Measurements from ENCODE around the gene GGCX.

GGCX gene

DNA sequence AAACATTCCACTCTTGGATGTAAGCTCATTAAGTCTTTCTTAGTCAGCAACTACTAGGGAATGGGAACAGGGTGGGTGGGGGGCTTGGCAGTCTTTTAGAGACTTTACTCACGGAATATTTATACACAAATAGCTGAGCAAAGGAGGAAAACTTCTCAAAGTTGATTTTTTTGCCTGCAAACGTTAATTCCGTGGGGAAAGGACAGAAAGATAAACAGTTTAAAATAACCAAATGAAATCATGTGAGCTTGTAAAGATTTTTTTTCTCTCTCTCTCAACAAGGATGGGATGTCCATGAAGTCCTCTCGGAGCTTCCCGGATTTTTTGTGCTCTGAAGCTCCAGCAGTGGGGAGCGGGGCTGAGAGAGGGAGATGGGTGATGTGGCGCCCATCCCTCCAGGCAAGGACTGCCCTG is 54.5 kb downstream of the GGCX start:
- no peak for DNase-seq

- DNase-seq = no peak
Observed at GRCh38 chr2:85505551-85506238, 55.6 kb downstream of the GGCX start.

DNA sequence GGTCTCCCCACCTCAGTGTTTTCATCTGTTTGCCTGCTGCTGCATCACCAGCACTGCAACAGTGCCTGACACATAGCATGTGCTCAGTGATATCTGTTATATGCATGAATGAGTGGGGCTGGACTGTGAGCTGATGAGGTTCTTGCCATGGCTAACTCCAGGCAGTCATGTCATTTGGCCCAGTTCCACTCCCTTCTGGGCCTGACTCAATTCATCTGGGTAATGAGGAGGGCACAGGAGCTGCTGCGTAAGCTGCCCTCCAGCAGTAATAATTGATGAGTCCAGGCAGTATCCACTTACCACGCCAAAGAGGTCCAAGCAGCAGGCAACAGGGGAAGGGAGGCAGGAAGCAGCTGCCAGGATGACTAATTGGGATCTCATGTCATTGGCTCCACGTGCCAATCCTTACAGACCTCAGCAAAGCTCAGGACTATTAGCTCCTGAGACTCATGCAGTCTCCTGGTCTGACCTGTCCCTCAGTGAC is 56.5 kb downstream of the GGCX start:
- DNase-seq = peak; percentile 74

DNA sequence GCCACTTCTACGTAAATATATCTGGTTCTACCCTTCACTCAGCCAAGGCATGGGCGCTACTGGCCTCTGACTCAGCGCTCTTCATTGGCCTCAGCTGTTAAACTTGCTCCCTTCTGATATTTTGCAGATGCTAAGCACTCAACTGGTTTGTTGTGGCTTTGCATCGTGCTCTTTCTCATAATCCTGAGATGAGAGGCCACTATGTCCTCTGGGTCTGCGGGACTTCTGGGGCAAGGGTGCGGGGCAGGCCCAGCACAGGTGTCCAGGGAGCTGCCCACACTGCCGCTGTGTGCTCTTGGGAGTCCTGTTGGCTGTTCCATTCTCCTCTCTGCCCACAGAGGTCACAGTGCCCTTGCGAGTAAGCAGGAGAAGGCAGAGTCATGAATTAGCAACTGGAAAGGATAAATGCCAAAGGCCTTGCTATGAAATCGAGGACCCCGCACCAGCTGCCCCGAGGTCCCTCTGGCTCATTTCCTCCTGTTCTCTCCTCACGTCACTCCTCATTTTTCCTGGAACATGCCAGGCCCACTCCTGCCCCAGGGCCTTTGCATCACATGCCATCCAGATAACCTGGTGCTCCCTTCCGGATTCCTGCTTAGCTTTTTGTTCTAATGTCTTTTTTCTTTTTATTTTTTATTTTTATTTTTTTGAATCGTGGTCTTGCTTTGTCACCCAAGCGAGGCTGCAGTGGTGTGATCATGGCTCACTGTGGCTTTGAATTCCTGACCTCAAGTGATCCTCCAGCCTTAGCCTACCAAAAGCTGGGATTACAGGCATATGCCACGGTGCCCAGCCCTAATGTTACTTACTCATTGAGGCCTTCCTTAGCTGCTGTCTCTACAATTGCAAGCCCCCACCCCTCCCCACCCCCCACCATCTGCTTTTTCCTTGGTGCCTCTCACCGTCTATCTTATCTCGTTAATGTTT is 57.2 kb downstream of the GGCX start:
- no peak for DNase-seq

- DNase-seq = no peak
Observed at GRCh38 chr2:85503168-85503850, 58.0 kb downstream of the GGCX start.

- DNase-seq = no peak
Observed at GRCh38 chr2:85502720-85503119, 58.6 kb downstream of the GGCX start.

GRCh38 chr2:85501248-85501647 is 60.0 kb downstream of the GGCX start:
- no peak for DNase-seq

GRCh38 chr2:85497944-85498630 is 63.2 kb downstream of the GGCX start:
- no peak for DNase-seq

- no peak for DNase-seq
Observed at GRCh38 chr2:85496436-85496835, 64.9 kb downstream of the GGCX start.

All from right hindlimb (tissue), 1 donor.